Hematopoietic multipotent progenitor cell treated with erythropoietin and hydrocortisone succinate and interleukin-3 and kit ligand, for 4 days (in vitro differentiated cells): ENCODE data around the gene GGN.
"Not testable (repeated sequence)": the region's sequence is repeated elsewhere in the genome, so short reads cannot be mapped to it uniquely, and the experiment has no call there.

Experiments used
- DNase-seq: peaks from one replicate; pipeline ENCODE4 v3.0.0-alpha.2; 2015

GGN gene

DNA sequence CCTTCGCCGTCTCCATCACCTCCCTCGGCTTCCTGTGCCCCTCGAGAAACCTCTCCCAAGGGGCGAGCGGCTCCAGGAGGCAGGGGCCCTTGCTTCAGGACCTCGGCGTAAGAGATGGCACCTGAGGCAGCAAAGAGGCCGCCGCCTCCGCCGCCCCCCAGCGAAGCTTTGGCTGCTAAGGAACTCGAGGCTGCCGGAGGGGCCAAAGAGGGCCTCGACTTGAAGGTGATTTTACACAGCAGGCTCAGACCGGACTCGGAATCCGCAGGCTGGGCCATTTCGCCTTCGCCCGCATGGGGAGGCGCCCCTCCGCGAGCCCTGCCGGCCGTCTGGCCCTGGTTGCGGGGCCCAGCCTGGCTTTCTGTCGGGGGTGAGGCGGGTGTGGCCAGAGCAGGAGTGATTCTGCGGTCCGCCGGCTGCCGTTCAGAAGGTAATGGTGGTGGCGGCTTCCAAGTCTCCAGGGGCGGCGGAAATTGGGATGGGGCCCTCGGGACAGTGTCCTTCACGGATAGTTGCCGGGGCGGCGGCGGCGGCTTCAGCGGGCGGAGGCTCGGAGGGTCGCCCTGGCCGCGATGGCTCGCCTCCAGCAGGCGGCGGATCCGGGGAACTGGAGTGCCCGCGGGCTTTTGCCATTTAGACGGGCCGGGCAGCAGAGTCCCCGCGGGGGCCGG, 1.4 kb downstream of the GGN start:
- peak; percentile 33 for DNase-seq

DNA sequence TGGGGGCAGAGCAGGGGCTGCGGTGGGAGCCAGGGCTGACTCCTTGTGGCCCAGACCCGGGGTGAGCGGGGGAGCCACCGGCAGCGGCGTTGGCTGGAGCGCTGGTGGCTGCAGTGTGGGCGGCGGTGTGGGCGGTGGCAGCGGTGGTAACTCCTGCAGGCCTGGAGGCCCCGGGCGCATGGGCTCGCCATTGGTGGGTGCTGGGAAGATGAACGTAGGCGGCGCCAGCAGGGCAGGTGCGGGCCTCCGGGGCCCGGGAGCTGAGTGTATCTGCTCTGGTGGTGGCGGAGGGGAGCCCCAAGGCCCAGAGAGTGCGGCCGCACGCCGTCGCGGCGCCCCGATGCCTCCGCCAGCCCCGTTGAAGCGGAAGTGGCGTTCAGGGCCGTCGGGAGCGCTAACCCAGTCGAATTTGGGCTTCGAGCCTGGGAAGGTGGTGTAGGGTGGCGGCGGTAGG, 2.0 kb downstream of the GGN start:
- DNase-seq = peak; percentile 64

DNA sequence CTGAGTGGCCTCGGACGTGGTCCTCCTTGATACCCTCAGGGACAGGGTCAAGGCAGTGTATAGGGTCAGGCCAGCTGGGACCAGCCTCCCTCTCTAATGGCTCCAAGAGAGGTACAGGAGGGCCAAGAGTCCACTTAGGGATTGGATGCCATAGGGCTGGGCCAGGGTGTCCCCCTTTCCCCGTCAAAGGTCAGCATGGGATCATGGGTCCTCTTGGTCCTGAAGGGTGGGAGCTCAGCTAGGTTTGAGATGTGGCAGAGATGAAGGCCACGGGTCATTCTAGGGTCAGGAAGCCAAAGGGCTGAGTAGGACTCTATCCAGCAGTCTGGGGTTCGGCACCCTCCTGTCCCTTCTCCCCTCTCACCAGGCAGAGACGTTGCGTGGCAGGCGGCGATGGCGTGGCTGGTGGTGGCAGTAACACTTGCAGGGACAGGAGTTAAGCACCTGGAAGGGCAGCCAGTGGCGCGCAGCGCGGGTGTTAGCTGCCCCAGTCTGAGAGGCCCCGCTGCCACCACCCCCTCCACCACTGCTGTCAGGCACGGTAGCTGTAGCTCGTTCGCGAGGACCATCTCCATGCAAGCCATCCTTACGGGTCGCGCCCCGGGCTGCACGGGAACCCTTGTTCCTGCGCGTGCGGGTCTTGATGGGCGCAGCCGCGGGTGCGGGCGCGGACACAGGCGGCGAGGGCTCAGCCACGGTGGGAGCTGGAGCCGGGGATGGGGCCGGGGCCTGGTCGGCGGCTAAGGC, 2.6 kb downstream of the GGN start:
- DNase-seq = no peak

DNA sequence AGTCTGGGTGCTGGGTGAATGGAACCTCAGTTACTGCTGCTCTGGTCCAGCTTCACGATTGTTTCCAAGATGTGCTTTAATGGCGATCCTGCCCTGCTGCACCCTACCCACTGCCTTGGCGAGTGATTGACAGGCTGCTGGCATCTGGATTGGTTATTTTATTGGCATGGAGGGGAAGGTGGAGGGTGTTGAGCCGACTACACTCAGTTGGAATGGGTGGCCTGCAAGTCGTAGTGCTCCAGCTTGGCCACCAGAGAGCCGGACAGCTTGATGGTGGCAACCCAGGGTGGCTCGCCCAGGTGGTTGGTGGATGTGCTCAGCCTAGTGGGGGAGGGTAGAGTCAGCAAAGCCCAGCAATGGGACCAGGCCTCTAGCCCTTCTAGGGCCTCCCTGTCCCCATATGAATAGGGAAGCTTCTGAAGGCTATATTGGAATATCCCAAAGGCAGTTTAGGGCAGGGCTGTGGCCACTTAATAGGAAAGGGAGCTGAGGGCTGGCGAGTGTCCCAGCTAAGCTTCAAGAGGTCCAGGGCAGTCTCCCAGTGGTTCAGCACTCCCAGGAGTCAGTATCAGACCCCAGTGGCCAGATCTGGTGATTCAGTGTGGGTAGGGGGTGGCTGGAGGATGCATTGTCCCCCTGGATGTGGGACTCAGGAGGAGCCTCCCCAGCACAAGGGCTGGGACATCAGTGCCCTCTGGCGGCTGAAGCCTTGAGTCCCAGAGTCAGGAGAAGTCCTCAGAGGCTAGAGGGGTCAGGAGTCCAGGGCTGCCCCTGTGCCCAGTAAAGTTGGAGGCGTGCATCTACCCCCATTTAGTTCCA, 3.4 kb downstream of the GGN start:
- peak; percentile 43 for DNase-seq

DNA sequence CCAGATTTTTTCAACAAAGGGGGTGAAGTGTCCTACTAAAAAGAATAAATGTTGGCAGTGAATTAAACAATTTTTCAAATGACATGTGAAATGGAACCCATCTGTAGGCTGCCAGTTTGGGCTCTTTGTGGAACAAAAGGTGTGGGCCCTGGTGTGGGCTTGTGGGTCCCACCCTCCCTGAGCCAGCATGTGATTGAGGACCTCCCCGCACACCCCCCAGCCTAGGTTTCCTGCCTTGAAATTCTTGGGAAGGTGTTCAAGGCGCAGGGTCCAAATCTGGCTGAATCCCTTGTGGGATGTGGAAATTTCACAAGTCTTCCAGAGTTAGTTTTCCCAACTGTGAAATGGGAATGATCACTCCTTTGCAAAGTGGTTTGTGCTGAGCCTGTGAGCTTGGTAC, 4.1 kb downstream of the GGN start:
- DNase-seq = no peak

DNA sequence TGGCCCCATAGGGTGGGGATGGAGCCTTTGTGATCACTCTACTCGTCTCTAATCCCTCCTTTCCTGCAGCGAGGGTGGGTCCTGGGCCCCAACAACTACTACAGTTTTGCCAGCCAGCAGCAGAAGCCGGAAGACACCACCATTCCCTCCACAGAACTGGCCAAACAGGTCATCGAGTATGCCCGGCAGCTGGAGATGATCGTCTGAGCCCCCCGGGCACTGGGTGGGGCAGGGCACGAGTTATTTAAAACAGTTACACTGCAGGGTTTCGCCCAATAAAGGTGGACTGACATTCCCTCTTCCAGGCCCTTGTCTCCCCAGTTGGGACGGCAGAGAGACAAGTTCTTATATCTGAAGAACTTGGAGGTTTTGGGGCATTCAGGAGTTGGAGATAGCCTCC, 4.7 kb downstream of the GGN start:
- DNase-seq = no peak

DNA sequence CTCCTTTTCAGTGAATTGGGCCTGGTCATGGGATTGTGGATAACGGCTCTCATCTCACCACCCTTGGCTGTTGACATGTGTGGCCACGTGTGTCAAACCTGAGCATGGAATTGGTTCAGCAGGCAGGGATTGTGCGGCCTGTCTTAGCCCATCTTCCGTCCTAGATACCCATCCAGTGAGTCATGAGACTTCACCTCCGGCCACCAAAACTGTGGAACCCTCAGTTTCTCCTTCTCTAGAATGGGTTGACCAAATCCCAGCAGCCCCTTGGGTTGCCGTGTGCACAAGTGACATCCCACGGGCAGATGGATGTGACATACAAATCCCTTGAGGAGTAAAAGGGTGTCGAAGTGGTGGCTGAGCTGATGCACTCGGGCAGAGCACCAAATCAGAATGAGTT, 6.7 kb downstream of the GGN start:
- DNase-seq = no peak

DNA sequence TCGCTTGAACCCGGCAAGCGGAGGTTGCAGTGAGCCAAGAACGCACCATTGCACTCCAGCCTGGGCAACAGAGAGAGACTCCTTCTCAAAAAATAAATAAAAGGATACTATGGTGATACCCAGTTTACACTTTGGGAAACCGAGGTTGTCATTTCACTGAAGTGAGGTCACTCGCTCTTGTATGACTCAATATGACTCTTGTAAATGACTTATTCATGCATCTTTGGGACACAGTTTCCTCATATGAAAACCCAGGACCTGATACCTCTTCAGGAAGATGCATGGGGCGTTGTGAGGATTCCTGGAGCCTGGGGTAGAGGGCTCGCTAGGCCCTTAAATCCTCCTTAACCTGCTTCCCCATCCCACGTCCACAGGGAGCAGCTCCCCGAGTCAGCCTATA, 9.0 kb downstream of the GGN start:
- no peak for DNase-seq

DNA sequence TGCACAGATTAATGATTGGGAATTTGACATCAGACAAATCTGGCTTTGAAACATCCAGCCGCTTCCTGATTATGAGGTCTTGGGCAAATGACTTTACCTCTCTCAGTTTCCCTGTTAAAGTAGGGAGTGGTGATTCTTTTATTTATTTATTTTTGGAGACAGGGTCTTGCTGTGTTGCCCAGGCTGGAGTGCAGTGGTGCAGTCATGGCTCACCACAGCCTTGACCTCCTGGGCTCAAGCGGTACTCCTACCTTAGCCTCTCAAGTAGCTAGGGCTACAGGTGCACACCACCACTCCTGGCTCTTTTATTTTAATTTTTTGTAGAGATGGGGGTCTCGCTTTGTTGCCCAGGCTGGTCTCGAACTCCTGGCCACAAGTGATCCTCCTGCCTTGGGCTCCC, 10.8 kb downstream of the GGN start:
- no peak for DNase-seq

DNA sequence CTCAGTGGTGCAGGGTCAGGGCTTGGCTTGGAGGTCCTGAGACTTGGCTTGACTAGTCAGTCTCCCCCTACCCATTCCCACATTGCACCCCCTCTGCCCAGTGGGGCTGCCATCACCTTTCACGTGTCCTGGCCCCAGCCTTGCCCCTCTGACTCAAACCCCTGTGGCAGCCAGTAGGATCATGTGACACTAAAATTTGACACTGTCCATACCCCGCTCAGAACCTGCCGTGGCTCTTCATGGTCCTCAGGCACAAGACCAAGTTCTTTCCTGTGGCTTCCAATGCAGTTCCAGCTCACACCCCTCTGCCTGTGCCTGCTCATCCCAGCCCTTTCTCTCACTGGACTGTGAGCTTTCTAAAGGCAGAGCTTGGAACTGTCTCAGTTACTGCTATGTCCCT, 11.3 kb downstream of the GGN start:
- DNase-seq = no peak

DNA sequence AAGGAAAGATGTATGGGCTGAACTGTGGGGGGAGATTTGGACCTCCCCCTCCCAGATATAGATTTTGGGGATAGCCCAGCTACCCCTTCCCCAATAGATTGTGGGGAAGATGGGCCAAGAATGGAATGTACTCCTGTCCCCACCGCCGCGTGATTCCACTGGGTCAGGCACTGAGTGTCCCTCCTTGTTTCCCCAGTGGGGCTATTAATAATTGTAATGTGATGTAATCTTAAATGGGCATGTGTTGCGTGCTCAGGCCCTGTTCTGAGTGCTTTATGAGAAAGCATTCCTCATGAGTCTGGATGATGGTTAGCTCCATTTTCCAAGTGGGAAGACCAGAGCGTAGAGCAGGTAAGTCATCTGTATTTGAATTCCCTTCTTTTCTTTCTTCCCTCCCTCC, 12.1 kb downstream of the GGN start:
- no peak for DNase-seq

DNA sequence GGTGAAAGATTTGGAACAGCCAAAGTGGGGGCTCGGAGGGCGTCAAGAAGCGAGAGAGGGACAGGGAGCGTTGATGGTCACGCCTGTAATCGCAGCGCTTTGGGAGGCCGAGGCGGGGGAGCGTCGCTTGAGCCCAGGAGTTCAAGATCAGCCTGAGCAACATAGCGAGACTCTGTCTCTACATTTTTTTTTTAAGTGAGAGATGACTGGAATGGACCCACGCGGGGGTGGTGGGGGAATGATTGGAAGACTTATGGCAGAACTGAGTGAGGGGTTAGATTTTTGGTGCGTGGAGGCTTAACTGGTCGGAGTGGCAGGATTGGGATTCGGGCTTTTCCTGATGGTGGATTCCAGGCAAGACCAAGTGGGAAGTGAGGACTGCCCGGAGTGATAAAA, 12.7 kb downstream of the GGN start:
- DNase-seq = peak; percentile 56

DNA sequence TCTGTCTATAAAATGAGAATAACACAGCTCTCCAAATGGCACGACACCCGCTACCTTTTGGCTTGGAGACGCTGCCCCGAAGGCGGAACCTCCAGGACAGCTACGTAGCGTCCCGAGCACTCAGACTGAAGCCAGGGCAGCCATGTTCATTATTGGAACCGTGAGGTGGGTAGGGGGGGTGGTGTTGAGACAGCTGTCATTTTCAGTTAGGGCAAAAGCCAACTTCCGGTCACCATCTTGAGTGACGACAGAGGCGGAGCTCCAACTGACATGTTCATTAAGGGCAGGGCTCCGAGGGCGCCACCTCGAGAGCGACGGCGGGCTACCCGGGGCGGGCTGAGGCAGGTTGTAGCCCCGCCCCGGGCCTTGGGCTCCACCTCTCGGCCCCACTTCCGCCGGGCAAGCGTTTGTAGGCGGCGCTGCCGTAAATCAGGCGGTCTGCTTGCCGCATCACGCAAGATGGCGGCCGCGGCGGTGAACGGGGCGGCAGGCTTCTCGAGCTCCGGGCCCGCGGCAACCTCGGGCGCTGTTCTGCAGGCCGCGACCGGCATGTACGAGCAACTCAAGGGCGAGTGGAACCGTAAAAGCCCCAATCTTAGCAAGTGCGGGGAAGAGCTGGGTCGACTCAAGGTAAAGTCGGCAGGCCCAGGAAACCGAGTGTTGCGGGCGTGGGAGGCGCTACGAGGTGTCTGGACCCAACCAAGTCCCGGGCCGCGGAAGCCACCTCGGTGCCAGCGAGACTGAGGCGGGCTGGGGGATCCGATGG, 13.3 kb downstream of the GGN start, which contains the start of gene PSMD8:
PSMD8 (plus strand) TSS at position 240 of the 766 bp plus-strand sequence; CDS start at position 271, 31 bp downstream.
- DNase-seq = peak; percentile 100

DNA sequence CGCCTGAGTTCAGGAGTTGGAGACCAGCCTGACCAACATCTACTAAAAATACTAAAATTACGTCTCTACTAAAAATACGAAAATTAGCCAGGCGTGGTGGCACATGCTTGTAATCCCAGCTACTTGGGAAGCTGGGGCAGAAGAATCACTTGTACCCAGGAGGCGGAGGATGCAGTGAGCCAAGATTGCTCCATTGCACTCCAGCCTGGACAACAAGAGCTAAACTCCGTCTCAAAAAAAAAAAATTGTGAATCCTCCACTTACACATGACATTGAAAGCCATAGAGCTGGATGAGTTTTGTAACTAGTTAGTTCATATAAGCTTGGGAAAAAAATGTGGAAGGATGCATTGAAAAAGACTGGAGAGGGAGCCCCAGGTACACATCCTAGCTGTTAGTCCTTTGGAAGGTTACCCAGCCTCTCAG, 13.9 kb downstream of the GGN start:
- no peak for DNase-seq

DNA sequence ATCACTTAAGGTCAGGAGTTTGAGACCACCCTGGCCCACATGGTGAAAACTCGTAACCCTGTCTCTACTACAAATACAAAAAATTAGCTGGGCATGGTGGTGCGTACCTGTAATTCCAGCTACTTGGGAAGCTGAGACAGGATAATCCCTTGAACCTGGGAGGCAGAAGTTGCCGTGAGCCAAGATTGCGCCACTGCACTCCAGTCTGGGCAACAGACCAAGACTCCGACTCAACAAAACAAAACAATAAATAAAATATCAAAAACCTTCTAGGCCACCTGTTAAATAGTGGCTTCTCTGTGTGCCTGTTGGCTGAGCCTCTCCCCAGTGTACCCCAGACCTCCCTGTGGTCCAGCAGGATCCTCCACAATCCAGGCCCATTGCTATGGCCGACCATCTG, 16.8 kb downstream of the GGN start:
- no peak for DNase-seq

DNA sequence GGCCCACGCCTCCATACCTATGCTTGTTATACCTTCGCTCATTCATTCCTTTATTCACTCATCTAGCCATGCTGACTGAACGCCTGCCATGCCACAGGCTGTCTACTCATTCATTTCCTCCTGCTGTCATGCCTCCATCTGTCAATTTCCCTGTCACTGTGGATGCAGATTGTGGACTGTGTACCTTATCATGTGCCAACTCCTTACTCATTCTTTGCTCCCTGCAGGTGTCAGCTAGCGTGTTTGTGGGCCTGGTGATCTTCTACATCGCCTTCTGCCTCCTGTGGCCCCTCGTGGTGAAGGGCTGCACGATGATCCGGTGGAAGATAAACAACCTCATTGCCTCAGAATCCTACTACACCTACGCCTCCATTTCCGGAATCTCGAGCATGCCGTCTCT, 17.5 kb downstream of the GGN start:
- no peak for DNase-seq

DNA sequence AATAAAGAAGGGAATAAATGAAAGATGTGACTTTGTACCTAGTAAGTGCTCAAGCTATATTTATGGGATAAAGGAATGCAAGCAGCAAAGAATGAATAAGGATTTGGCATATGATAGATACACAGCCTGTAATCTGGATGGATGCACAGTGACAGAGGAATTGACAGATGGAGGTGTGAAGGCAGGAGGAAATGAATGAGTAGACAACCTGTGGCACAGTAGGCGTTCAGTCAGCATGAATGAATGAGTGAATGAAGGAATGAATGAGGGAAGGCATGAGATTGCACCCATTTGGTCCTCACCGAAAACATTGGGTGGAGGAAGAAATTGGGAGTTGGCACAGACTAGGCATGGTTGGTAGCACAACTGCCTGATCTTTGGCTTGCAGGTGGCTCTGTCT, 18.2 kb downstream of the GGN start:
- no peak for DNase-seq

DNA sequence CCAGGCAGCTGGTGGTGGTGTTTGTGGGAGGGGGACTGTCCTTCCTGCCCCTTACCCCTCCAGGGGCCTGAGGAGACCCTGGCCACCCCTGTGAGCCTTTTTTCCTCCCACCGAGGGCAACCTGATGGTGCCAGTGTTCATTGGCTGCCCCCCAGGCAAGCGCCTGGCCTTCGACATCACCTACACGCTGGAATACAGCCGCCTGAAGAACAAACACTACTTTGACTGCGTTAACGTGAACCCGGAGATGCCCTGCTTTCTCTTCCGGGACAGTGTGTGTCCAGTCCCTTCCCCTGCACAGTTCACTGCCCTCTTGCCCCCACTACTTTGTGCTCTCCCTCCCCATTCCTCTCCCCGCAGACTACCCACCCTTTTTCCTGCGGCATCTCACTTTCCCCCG, 20.8 kb downstream of the GGN start:
- no peak for DNase-seq

DNA sequence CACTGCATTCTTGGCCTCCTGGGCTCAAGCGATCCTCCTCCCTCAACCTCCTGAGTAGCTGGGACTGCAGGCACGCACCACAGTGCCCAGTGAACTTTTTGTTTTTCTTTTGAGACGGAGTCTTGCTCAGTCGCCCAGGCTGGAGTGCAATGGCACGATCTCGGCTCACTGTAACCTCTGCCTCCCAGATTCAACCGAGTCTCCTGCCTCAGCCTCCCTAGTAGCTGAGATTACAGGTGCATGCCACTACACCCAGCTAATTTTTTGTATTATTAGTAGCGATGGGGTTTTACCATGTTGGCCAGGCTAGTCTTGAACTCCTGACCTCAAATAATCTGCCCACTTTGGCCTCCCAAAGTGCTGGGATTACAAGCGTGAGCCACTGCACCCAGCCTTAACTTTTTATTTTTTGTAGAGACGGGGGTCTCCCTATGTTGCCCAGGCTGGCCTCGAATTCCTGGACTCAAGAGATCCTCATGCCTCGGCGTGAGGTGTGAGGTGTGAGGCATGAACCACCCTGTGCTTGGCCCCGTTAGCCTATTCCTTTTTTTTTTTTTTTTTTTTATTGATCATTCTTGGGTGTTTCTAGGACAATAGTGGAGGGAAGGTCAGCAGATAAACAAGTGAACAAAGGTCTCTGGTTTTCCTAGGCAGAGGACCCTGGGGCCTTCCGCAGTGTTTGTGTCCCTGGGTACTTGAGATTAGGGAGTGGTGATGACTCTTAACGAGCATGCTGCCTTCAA, 24.7 kb downstream of the GGN start:
- not testable (repeated sequence) for DNase-seq

DNA sequence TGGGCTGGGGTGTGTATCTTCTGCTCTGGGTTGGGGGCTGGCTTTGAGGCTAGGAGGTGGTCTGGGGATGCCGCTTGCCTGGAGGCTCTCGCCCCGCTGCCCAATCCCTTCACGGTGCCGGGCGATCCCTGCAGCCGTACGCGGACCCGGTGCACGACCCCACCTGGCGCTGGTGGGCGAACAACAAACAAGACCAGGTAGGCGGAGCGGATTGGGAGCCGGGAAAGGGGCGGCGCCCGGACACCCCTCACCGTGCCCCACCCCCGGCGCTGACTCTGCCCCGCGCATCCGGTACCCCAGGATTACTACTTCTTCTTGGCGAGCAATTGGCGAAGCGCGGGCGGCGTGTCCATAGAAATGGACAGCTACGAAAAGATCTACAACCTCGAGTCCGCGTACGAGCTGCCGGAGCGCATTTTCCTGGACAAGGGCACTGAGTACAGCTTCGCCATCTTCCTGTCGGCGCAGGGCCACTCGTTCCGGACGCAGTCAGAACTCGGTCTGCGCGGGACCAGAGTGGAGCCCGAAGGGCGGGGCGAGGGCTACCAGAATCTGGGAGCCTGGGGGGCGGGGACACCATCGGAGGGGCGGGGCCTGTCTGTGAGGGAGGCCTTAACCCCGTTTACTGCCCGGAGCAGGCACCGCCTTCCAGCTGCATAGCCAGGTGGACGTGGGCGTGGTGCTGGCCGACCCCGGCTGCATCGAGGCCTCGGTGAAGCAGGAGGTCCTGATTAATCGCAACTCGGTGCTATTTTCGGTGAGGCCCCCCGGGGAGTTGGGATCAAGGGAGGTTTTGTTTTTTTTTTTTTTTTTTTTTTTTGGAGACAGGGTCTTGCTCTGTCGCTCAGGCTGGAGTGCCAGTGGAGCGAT, 25.5 kb downstream of the GGN start:
- DNase-seq = peak; percentile 88

DNA sequence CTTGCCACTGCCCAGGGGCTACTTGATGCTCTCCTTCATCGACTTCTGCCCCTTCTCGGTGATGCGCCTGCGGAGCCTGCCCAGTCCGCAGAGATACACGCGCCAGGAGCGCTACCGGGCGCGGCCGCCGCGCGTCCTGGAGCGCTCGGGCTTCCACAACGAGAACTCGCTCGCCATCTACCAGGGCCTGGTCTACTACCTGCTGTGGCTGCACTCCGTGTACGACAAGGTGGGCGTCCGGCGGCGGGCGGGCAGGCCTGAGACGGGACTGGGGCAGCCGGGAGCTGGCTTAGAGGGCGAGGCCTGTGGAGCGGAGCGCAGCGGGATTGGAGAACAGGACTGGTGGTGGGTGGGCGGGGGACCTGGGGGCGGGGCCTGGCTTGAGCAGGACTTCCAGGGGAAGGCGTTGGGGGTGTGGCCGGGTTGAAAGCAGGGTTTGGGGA, 26.2 kb downstream of the GGN start:
- peak; percentile 93 for DNase-seq
